Right lobe of liver (tissue), 4 donors: Measurements from ENCODE around the gene TRH.
"Not testable (repeated sequence)": the region's sequence is repeated elsewhere in the genome, so short reads cannot be mapped to it uniquely, and the experiment has no call there.

Experiments used
- POLR2A ChIP-seq: fragments of 450-650 bp; IDR thresholded peaks from one replicate; pipeline ENCODE4 v1.6.1; 2017; ENCODE audit warnings: antibody characterized with exemption, mild to moderate bottlenecking
- TF ChIP-seq, protein P1 (sequence below), 4 donors: fragments of 200-600 bp in 3 of 4; fragments of 450-650 bp in 1 of 4; IDR thresholded peaks; one replicate each; pipeline versions ENCODE4 v1.5.1 to v1.8.0; 2016 to 2022; ENCODE audit warnings: antibody characterized with exemption in 4 of 4, mild to moderate bottlenecking in 2 of 4
- donor health status: DM: no; HTN: no; CAD: no.
- donor health status: DM: no; HTN: no; CAD: no.
- donor health status: DM: no; HTN: yes; CAD: no.

DNA sequence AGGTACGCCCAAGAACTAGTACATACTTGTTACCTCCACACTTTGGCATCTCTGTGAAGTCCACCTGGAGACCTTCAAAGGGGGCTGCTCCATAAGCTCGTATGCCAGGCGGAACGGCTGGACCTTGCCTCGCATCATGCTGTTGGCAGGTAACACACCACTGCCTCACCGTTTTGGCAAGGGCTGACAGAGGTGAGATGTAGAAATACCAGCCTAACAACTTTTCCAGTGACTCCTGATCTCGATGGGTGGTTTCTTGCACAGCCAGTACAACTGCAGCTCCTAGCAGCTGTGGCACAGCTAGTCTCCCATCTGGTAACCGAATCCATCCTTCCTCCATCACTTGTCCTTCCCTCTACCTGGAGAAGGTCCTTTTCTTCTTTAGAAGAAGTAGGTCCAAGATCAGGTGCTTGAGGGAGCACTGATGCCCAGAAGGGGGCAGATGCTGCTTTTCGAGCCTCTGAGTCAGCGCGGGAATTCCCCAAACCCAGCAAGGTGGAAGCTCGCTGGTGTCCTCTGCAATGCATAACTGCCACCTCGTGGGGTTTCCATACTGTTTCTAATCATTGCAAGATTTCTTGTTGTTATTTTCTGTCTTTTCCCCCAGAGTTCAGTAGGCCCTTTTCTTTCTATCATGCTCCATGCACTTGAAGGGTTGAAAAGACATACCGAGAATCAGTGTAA, 51.8 kb downstream of the TRH start:
- TF ChIP-seq, protein P1, sequence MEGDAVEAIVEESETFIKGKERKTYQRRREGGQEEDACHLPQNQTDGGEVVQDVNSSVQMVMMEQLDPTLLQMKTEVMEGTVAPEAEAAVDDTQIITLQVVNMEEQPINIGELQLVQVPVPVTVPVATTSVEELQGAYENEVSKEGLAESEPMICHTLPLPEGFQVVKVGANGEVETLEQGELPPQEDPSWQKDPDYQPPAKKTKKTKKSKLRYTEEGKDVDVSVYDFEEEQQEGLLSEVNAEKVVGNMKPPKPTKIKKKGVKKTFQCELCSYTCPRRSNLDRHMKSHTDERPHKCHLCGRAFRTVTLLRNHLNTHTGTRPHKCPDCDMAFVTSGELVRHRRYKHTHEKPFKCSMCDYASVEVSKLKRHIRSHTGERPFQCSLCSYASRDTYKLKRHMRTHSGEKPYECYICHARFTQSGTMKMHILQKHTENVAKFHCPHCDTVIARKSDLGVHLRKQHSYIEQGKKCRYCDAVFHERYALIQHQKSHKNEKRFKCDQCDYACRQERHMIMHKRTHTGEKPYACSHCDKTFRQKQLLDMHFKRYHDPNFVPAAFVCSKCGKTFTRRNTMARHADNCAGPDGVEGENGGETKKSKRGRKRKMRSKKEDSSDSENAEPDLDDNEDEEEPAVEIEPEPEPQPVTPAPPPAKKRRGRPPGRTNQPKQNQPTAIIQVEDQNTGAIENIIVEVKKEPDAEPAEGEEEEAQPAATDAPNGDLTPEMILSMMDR (IDR thresholded peaks at IDR 0.05), result not testable (repeated sequence)
- not testable (repeated sequence) for TF ChIP-seq POLR2A
